GM19239 (cell line): ENCODE data around the gene ADAD1.

Experiments
- DNase-seq: peaks from one replicate; pipeline ENCODE4 v3.0.0; 2011; ENCODE audit warnings: low spot score; ENCODE audit not compliant: insufficient read length
- FAIRE-seq: peaks from 2 replicates; lab custom pipeline; 2011; peaks lifted over from hg19 to GRCh38; lab: Jason Lieb, UNC

Gene ADAD1

GRCh38 chr4:122450847-122451246 lies 72.0 kb downstream of the ADAD1 start:
- no peak for FAIRE-seq

GRCh38 chr4:122453384-122453995 lies 74.7 kb downstream of the ADAD1 start:
- DNase-seq: no peak
- peak; percentile 23 for FAIRE-seq

More at GRCh38 chr4:122450847-122451246, 72.0 kb downstream of the ADAD1 start:
- DNase-seq: no peak

- DNase-seq (no peak), FAIRE-seq (no peak)
Measured at GRCh38 chr4:122456231-122457116, 77.7 kb downstream of the ADAD1 start, which contains the start of gene IL2. TSS of gene IL2 (minus strand) at chr4:122456725. CDS start at chr4:122456440, 285 bp downstream.

GRCh38 chr4:122458625-122459024 lies 79.8 kb downstream of the ADAD1 start:
- no peak for DNase-seq
- no peak for FAIRE-seq

GRCh38 chr4:122469457-122469856 lies 90.6 kb downstream of the ADAD1 start:
- DNase-seq (no peak), FAIRE-seq (no peak)

- DNase-seq: no peak
- FAIRE-seq: no peak
Measured at GRCh38 chr4:122475233-122475632, 96.4 kb downstream of the ADAD1 start.

- FAIRE-seq: peak; percentile 14
Measured at GRCh38 chr4:122476126-122476525, 97.3 kb downstream of the ADAD1 start.

GRCh38 chr4:122476745-122477144 lies 97.9 kb downstream of the ADAD1 start:
- no peak for FAIRE-seq

More at GRCh38 chr4:122476126-122476525, 97.3 kb downstream of the ADAD1 start:
- no peak for DNase-seq

More at GRCh38 chr4:122476745-122477144, 97.9 kb downstream of the ADAD1 start:
- no peak for DNase-seq
